ENCODE data around the gene TCTN2. TPM values are rescaled to one million over a fixed set of nuclear protein-coding genes. Genes with fewer than 3 reads are reported as not detected.

The TCTN2 gene
- total RNA-seq (2014; rRNA removed; shearing (Covaris generic)) = 9.4 and 10.0 TPM in 2 replicates

DNA sequence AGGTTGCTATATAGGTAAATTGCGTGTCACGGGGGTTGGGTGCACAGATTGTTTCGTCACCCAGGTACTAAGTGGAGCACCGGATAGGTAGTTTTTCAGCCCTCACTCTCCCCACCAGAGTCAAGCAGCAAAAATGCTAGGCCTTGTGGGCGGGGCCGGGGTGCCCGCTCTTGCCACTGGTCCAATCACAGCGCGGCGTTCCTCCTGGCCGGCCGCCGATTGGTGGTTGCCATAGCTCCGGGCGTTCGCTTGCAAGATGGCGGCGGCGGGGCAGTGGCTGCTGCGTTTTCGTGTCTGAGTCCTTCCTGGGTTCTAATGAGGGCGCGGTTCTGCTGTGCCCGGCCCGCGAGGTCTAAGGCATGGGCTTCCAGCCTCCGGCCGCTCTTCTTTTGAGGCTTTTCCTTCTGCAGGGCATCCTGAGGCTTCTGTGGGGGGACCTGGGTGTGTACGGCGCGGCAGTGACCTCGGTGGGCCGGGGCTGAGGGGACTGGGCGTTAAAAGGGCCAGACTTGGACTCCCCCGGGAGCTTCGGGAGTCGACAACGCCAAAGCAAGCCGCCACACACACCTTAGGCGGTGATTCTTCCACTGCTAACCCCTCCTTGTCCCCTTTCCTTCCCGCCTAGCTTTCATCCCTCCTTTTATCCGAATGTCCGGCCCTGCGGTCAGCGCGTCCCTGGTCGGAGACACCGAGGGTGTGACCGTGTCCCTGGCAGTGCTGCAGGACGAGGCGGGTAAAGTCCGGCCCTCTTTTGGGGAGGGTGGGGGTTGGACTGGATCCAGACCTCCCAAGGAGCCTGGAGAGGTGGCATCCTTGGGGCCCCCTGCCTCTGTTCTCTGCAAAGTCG is at the start of gene TCTN2:
Gene TCTN2 (plus strand): TSS at position 232 of the 847 bp plus-strand sequence. CDS start 128 bp downstream, at position 360.
- H3K4me1 ChIP-seq = no peaks in the 10 kb centered on the region
- H3K36me3 ChIP-seq = no peaks in the 10 kb centered on the region
- H3K27ac ChIP-seq = no peak within 1 kb of the TSS
- no peaks in the 10 kb centered on the region for H3K9me3 ChIP-seq (replicated peaks)
- H3K4me3 ChIP-seq = peak within 1 kb of the TSS; percentile 69
- DNase-seq = peak; percentile 93
- no peaks in the 10 kb centered on the region for H3K27me3 ChIP-seq

GRCh38 chr12:123621619-123622530 is 49.0 kb upstream of the TCTN2 start:
- peaks cover 75% of the 10 kb centered on the region for H3K36me3 ChIP-seq
- H3K9me3 ChIP-seq (replicated peaks) = no peaks in the 10 kb centered on the region
- no peaks in the 10 kb centered on the region for H3K4me1 ChIP-seq
- DNase-seq = no peak
- no peak overlapping the region for H3K4me3 ChIP-seq
- no peaks in the 10 kb centered on the region for H3K27me3 ChIP-seq
- no peak overlapping the region for H3K27ac ChIP-seq

GRCh38 chr12:123633379-123634141 is 37.4 kb upstream of the TCTN2 start, which contains the start of the genes EIF2B1 and GTF2H3:
Gene EIF2B1 (minus strand): TSS chr12:123633686. CDS start chr12:123633557, 129 bp downstream.
Gene GTF2H3 (plus strand): TSS chr12:123633829. CDS start chr12:123633860, 31 bp downstream.
- no peaks in the 10 kb centered on the region for H3K27me3 ChIP-seq
- peak; percentile 97 for DNase-seq
- no peaks in the 10 kb centered on the region for H3K4me1 ChIP-seq
- H3K9me3 ChIP-seq (replicated peaks) = no peaks in the 10 kb centered on the region
- H3K4me3 ChIP-seq = peak within 1 kb of the TSS; percentile 81
- H3K36me3 ChIP-seq = peaks cover 12% of the 10 kb centered on the region
- peak within 1 kb of the TSS; percentile 73 for H3K27ac ChIP-seq

DNA sequence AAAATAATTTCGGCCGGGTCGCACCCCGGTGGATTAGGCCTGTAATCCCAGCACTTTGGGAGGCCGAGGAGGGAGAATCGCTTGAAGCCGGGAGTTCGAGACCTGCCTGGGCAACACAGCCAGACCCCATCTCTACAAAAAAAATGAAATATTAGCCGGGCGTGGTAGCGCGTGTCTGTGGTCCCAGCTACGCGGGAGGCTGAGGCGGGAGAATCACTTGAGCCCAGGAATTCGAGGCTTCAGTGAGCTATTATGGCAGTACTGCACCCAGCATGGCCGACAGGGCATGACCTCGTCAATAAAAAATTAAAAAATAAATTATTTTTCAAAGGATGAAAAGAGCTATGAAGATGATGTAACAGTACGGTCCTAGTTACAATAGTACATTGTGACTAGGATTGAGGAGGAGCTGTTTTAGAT is 36.8 kb upstream of the TCTN2 start:
- H3K4me3 ChIP-seq = peak overlapping the region; percentile 81
- peak overlapping the region; percentile 73 for H3K27ac ChIP-seq
- H3K9me3 ChIP-seq (replicated peaks) = no peaks in the 10 kb centered on the region
- H3K27me3 ChIP-seq = no peaks in the 10 kb centered on the region
- no peaks in the 10 kb centered on the region for H3K4me1 ChIP-seq
- DNase-seq = peak; percentile 12 to 19
- H3K36me3 ChIP-seq = peaks cover 10% of the 10 kb centered on the region

GRCh38 chr12:123643911-123644310 is 27.0 kb upstream of the TCTN2 start:
- Histone ChIP-seq H3K4me1 (no peaks in the 10 kb centered on the region), H3K36me3 (peaks cover 9% of the 10 kb centered on the region), H3K27me3 (no peaks in the 10 kb centered on the region), H3K27ac (no peak overlapping the region), H3K9me3 (replicated peaks) (no peaks in the 10 kb centered on the region), H3K4me3 (no peak overlapping the region)
- no peak for DNase-seq

GRCh38 chr12:123645380-123645779 is 25.5 kb upstream of the TCTN2 start:
- Histone ChIP-seq H3K4me1 (no peaks in the 10 kb centered on the region), H3K9me3 (replicated peaks) (no peaks in the 10 kb centered on the region), H3K27ac (no peak overlapping the region), H3K27me3 (no peaks in the 10 kb centered on the region), H3K4me3 (no peak overlapping the region), H3K36me3 (peaks cover 16% of the 10 kb centered on the region)
- DNase-seq = no peak

- no peaks in the 10 kb centered on the region for H3K4me1 ChIP-seq
- DNase-seq = no peak
- H3K27me3 ChIP-seq = no peaks in the 10 kb centered on the region
- H3K9me3 ChIP-seq (replicated peaks) = no peaks in the 10 kb centered on the region
- no peak overlapping the region for H3K4me3 ChIP-seq
- H3K27ac ChIP-seq = no peak overlapping the region
- peaks cover 16% of the 10 kb centered on the region for H3K36me3 ChIP-seq
These were observed 25.0 kb upstream of the TCTN2 start for GRCh38 chr12:123645878-123646277.

GRCh38 chr12:123648401-123648800 is 22.5 kb upstream of the TCTN2 start:
- Histone ChIP-seq H3K9me3 (replicated peaks) (no peaks in the 10 kb centered on the region), H3K27me3 (no peaks in the 10 kb centered on the region), H3K36me3 (peaks cover 20% of the 10 kb centered on the region), H3K4me1 (no peaks in the 10 kb centered on the region), H3K4me3 (no peak overlapping the region), H3K27ac (no peak overlapping the region)
- no peak for DNase-seq

GRCh38 chr12:123654129-123654701 is 16.7 kb upstream of the TCTN2 start:
- Histone ChIP-seq H3K4me3 (no peak overlapping the region), H3K9me3 (replicated peaks) (no peaks in the 10 kb centered on the region), H3K27ac (no peak overlapping the region), H3K36me3 (peaks cover 10% of the 10 kb centered on the region; the same call in 1 of the 2 replicates), H3K27me3 (no peaks in the 10 kb centered on the region), H3K4me1 (no peaks in the 10 kb centered on the region)
- no peak for DNase-seq

DNA sequence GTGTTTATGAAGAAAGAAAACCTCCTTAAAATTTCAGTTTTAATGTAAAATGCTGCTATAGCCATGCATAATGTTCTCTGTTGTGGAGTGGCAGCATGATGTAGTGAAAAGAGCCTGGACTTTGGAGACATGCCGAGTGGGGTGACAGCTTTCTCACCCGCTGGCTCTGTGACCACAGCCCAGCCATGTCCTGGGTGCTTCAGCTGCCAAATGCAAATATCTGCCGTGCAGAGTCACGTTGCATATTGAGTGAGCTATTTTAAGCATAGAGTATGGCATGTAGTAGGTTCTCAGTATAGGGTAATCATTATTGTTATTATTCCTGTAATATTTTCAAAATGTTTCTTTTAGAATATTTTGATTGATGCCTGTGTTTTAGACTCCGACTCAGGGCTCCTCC is 15.5 kb upstream of the TCTN2 start:
- no peak overlapping the region for H3K4me3 ChIP-seq
- DNase-seq = no peak
- H3K9me3 ChIP-seq (replicated peaks) = no peaks in the 10 kb centered on the region
- no peaks in the 10 kb centered on the region for H3K27me3 ChIP-seq
- H3K4me1 ChIP-seq = no peaks in the 10 kb centered on the region
- H3K27ac ChIP-seq = no peak overlapping the region
- H3K36me3 ChIP-seq = peaks cover 6% of the 10 kb centered on the region; the same call in 1 of the 2 replicates

GRCh38 chr12:123656392-123656791 is 14.5 kb upstream of the TCTN2 start:
- Histone ChIP-seq H3K27ac (no peak overlapping the region), H3K4me1 (no peaks in the 10 kb centered on the region), H3K4me3 (no peak overlapping the region), H3K9me3 (replicated peaks) (no peaks in the 10 kb centered on the region), H3K27me3 (no peaks in the 10 kb centered on the region), H3K36me3 (peaks cover 10% of the 10 kb centered on the region; the same call in 1 of the 2 replicates)
- DNase-seq = no peak

DNA sequence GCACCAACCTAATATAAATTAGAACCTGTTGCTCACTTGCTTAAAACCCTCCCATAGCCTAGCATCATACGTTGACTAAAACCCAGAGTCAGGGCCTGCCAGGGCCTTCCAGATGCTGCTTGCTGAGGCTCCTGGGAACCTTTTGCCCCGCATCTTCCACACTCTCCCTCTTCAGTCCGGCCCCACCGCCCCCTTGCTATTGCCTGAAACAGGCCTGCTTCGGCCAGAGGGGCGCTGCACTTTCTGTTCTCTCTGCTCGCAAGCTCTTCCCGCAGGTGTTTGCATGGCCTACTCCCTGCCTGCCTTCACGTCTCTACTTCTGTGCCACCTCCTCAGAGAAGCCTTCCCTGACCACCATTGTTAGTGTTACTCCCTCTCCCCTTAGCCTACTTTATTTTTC is 13.7 kb upstream of the TCTN2 start:
- no peak overlapping the region for H3K4me3 ChIP-seq
- no peaks in the 10 kb centered on the region for H3K4me1 ChIP-seq
- H3K27me3 ChIP-seq = no peaks in the 10 kb centered on the region
- H3K9me3 ChIP-seq (replicated peaks) = no peaks in the 10 kb centered on the region
- H3K36me3 ChIP-seq = peaks cover 6% of the 10 kb centered on the region; the same call in 1 of the 2 replicates
- H3K27ac ChIP-seq = no peak overlapping the region
- DNase-seq = no peak

DNA sequence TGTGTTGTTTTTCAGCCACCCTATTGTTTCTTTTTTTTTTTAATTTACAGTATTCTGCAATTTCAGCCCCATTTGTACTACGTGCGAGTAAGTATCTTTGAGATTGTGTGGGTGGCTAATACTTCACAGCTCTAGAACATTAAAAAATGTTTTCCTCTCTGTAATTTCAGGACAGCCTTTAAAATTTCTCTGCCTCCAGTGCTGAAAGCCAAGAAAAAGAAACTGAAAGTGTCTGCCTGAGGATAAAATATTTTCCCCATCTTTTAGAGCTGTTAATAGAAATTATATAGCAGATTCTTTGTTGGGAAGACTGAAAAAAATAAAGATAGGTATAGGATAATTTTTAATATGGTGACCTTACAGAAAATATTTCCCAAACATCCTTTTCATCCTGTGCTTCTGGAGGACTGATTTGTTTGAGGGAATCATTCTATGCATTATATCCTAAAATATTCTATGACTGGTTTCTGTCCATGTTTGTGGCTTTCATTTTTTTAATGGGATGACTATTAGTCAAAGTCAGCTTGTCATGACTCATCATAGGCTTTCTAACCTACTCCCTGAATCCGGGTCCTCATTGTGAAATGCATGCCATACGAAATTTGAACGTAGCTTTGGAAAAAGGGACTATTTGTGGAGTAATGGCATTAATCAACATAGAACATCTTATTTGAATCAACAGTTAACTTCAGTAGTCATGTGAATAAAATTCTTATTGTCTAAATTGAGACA is 10.8 kb upstream of the TCTN2 start:
- Histone ChIP-seq H3K4me3 (no peak overlapping the region), H3K27ac (no peak overlapping the region), H3K9me3 (replicated peaks) (no peaks in the 10 kb centered on the region), H3K36me3 (peaks cover 6% of the 10 kb centered on the region; the same call in 1 of the 2 replicates), H3K4me1 (no peaks in the 10 kb centered on the region), H3K27me3 (no peaks in the 10 kb centered on the region)
- DNase-seq = no peak
